GM12801 (cell line): ENCODE results near the gene GID4.

ENCODE experiments used
- CTCF ChIP-seq: IDR thresholded peaks from one replicate; pipeline ENCODE4 v1.5.1; 2011; ENCODE audit warnings: control low read depth; ENCODE audit not compliant: insufficient read length; ENCODE audit errors: extremely low read depth

The GID4 gene

GRCh38 chr17:18055597-18055996 is 16.4 kb downstream of the GID4 start:
- TF ChIP-seq CTCF, result no peak

- TF ChIP-seq CTCF, result no peak
Measured at GRCh38 chr17:18056214-18056613, 17.0 kb downstream of the GID4 start.

GRCh38 chr17:18059283-18059682 is 20.1 kb downstream of the GID4 start:
- TF ChIP-seq CTCF, result no peak

DNA sequence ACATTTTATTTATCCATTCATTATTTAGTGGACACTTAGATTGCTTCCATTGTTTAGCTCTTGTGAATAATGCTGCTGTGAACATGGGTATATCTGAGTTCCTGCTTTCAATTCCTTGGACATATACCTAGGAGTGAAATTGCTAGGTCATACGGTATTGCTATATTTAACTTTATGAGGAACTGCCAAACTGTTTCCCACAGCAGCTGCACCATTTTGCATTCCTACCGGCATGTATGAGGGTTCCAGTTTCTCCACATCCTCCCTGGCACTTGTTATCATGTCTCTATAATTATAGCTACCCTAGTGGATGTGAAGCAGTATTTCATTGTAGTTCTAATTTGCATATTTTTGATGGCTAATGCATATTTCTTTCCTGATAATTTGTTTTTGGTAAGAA is 24.8 kb downstream of the GID4 start:
- TF ChIP-seq CTCF, result no peak

DNA sequence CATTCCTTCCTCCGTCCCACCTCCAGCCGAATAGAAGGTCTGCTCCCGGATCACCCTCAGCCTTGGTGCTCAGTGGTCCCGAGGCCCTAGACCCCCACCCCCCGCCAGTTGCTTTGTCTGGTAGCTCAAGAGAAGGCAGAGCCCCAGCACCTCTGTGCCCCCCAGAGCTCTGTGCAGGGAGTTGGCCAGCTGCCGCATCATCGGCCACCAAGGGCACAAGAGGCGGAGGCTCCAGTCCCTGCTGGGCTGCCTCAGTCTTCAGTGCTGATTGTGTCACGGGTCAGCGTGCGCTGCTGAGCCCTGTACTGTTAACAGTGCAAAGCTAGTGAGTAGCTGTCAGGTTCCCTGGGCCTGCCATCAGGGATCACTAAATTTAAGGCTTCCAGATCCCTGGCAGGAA is 26.3 kb downstream of the GID4 start:
- TF ChIP-seq CTCF, result no peak

- no peak for TF ChIP-seq CTCF
Measured at GRCh38 chr17:18066866-18067265, 27.7 kb downstream of the GID4 start.

DNA sequence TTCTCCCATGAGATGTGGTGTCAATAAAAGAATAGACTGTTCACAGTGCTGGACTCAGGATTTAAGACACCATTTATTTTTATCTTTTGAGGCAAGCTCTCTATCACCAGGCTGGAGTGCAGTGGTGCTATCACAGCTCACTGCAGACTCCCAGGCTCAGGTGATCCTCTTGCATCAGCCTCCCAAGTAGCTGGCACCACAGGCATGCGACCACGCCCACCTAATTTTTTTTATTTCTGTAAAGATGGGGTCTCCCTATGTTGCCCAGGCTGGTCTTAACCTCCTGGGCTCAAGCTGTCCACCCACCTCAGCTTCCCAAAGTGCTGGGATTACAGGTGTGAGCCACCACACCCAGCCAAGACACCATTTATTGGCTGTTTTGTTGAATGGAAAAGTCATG is 29.9 kb downstream of the GID4 start:
- TF ChIP-seq CTCF, result no peak

- TF ChIP-seq CTCF, result no peak
Measured at GRCh38 chr17:18070861-18071340, 31.7 kb downstream of the GID4 start.
